Suprapubic skin (tissue), 4 donors: ENCODE results near the gene LAMA3.

Experiments
- CTCF ChIP-seq, 2 donors: fragments of 200-600 bp in 1 of 2; fragments of 450-650 bp in 1 of 2; sonication (generic) in 1 of 2; IDR thresholded peaks; one replicate each; pipeline ENCODE4 v1.5.1; 2016 to 2019; ENCODE audit warnings: antibody characterized with exemption in 2 of 2, mild to moderate bottlenecking in 1 of 2, moderate library complexity in 1 of 2
- EP300 ChIP-seq: sonication (generic); formaldehyde crosslinking; IDR thresholded peaks from one replicate; pipeline ENCODE4 v1.6.1; 2017; ENCODE audit warnings: antibody characterized with exemption
- POLR2AphosphoS5 ChIP-seq, 3 donors: sonication (generic); formaldehyde crosslinking; IDR thresholded peaks; one replicate each; pipeline ENCODE4 v1.6.1; 2017; ENCODE audit warnings: antibody characterized with exemption in 3 of 3

DNA sequence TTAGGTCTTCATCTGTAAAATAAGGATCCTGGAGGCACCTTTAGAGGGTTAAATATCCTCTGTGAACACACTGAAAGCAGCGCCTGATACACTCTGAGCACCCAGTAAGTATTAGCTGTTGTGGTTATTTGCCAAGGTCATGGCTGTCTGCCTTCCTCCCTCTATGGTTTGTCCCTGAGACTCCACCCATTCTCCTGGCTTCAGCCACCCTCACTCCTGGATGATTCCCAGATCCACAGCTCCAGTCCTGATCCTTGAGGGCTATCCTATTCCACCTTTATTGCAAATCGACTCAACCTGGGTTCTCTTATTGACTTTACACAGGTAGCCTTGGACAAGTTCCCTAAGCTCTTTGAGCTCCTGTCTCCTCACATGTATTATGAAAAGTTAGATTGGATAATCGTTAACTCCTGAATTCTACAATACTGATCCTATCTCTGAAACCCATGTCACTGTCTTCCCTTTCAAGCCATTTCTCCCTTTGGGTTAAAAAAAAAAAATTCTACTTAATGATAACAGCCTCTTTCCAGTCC is 162.3 kb downstream of the LAMA3 start:
- TF ChIP-seq POLR2AphosphoS5 (IDR thresholded peaks at IDR 0.05) (no peak), CTCF (IDR thresholded peaks at IDR 0.05) (no peak), EP300 (no peak)
